Measurements from ENCODE around the gene IARS2. TPM values are rescaled to one million over a fixed set of nuclear protein-coding genes. Genes with fewer than 3 reads are reported as not detected.

Gene IARS2
- total and polyA plus RNA-seq, 4 experiments from 2014 or later = 46.0 to 88.8 (median 60.5) TPM

DNA sequence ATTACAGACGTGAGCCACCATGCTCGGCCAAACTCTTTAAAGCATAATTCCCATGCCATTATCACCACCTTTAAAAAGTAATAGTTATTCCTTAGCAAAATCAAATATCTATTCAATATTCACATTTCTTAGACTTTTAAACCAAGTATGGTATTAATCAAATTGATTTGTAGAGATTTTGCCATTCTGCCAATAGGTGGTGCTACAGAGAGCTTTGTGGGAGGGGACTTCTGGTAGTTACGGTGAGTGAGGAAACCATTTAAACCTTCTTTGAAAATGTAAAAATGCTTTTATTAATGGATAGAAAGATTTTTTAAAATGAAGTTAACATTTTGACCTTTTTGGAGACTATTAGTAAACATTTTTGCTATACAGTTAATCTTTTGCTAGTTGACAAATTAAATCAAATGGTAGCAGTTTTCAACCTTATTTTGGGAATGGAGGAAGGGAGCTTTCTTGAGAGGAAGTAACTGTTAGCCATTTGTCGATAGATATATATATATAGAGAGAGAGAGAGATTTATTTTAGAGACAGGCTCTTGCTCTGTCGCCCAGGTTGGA, 19.3 kb downstream of the IARS2 start:
- Histone ChIP-seq H3K27ac (ENCODE audit: low read depth, low read length) (no peak overlapping the region), H3K4me1 (ENCODE audit: insufficient read depth, low read length) (no peaks in the 10 kb centered on the region), H3K9me3 (ENCODE audit: control insufficient read depth in 1 of 2, low read length in 2 of 2) (no peaks in the 10 kb centered on the region), H3K36me3 (ENCODE audit: insufficient read depth, low read length) (peaks cover 24% of the 10 kb centered on the region), H3K27me3 (ENCODE audit: insufficient read depth, low read length) (no peaks in the 10 kb centered on the region), H3K4me3 (ENCODE audit: low read length in 2 of 2) (no peak overlapping the region)
- Mint-ChIP-seq H3K27me3 (no peaks in the 10 kb centered on the region), H3K36me3 (peaks cover 40 to 56% of the 10 kb centered on the region in 2 donors), H3K9me3 (no peaks in the 10 kb centered on the region), H3K4me1 (peaks cover 0 to 10% (median 4%) of the 10 kb centered on the region in 4 donors), H3K4me3 (peak overlapping the region in 5 of 8 donors; percentile 0 to 43 (median 22)), H3K27ac (peak overlapping the region in 6 of 7 donors; percentile 0 to 83 (median 36))
- ChIA-PET POLR2A (ENCODE audit: partially characterized antibody) (interaction anchor here (1.2 kb wide), 2 partner anchors 19 to 23 kb away, joined by 5 to 6 read pairs; partner anchors contain the start of genes BPNT1 and IARS2), CTCF (ENCODE audit: partially characterized antibody) (interaction anchor here (0.7 to 3.7 kb wide), 18 partner anchors 9 to 124 kb away, joined by 3 to 40 read pairs (median 3); partner anchors contain the start of gene BPNT1)
- intact Hi-C loops (cut with micrococcal nuclease) = no loop called here
- DNase-seq = peak; percentile 45 to 62 (median 51)

DNA sequence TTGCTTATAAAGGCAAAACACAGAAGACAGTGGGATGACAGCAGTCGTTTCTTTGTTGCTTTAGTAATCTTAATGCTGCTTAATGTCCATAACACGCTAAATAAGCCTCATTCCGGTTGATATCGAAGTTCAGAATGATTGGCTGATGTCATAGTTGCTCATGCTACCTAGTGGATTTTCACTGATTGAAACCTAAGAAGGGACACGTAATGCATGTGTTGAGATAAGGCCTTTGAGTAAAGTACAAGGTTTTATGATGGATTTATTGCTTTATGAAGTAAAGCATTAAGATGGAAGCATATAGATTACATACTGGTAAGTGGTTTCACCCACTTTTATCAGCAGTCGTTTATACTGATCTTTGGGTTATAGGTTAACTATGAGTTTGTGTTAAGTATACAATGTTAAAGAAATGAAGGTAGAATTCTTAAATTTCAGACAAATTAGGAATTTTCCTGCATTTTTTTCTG, 25.1 kb downstream of the IARS2 start:
- no peak overlapping the region for H3K4me3 ChIP-seq (ENCODE audit: low read length in 2 of 2)
- Mint-ChIP-seq H3K36me3 (peaks cover 19 to 40% of the 10 kb centered on the region in 2 donors), H3K4me3 (no peak overlapping the region), H3K27ac (peak overlapping the region in 1 of 7 donors; percentile 4), H3K27me3 (no peaks in the 10 kb centered on the region), H3K4me1 (peaks cover 4 to 10% (median 6%) of the 10 kb centered on the region in 4 donors), H3K9me3 (no peaks in the 10 kb centered on the region)
- H3K4me1 ChIP-seq (ENCODE audit: insufficient read depth, low read length) = no peaks in the 10 kb centered on the region
- H3K36me3 ChIP-seq (ENCODE audit: insufficient read depth, low read length) = peaks cover 16% of the 10 kb centered on the region
- no peaks in the 10 kb centered on the region for H3K27me3 ChIP-seq (ENCODE audit: insufficient read depth, low read length)
- no peak for DNase-seq
- POLR2A ChIA-PET (ENCODE audit: partially characterized antibody) = no interaction called here
- H3K27ac ChIP-seq (ENCODE audit: low read depth, low read length) = no peak overlapping the region
- intact Hi-C loops (cut with micrococcal nuclease) = no loop called here
- CTCF ChIA-PET (ENCODE audit: partially characterized antibody) = no interaction called here
- H3K9me3 ChIP-seq (ENCODE audit: control insufficient read depth in 1 of 2, low read length in 2 of 2) = no peaks in the 10 kb centered on the region

DNA sequence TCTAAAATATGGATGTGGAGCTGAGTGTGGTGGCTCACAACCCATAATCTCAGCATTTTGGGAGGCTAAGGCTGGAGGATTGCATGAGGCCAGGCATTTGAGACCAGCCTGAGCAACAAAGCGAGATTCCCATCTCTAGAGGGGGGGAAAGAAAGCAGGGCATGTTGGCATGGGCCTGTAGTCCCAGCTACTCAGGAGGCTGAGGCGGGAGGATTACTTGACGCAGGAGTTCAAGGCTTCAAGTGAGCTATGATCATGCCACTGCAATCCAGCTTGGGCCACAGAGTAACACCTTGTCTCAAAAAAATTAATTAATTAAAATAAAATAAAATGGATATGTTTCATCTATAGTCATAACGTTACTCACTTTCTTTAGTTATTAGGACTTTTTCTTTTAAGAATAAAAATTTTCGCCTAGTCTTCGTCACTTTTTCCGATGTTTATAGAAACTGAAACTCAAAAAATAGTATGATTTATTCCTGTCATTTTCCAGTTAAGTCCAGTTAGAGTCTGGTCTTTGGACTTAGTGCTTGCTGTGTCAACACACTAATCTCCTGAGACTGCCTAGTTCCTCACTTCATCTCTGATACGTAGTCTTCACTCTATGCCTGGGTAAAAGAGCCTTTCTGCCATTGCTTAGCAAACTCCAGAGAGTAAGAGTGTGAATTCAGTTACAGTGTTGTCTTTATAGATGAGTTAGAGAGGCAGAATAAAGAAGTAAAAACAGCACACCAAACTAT, 28.0 kb downstream of the IARS2 start:
- Mint-ChIP-seq H3K27ac (peak overlapping the region in 4 of 7 donors; percentile 43 to 61 (median 56)), H3K9me3 (no peaks in the 10 kb centered on the region), H3K36me3 (peaks cover 15 to 34% of the 10 kb centered on the region in 2 donors), H3K4me3 (peak overlapping the region in 2 of 8 donors; percentile 2 to 34), H3K4me1 (peaks cover 6 to 11% (median 8%) of the 10 kb centered on the region in 4 donors), H3K27me3 (no peaks in the 10 kb centered on the region)
- Histone ChIP-seq H3K36me3 (ENCODE audit: insufficient read depth, low read length) (peaks cover 6% of the 10 kb centered on the region), H3K27me3 (ENCODE audit: insufficient read depth, low read length) (no peaks in the 10 kb centered on the region), H3K4me1 (ENCODE audit: insufficient read depth, low read length) (no peaks in the 10 kb centered on the region), H3K27ac (ENCODE audit: low read depth, low read length) (no peak overlapping the region), H3K9me3 (ENCODE audit: control insufficient read depth in 1 of 2, low read length in 2 of 2) (no peaks in the 10 kb centered on the region), H3K4me3 (ENCODE audit: low read length in 2 of 2) (no peak overlapping the region)
- CTCF ChIA-PET (ENCODE audit: partially characterized antibody) = interaction anchor here (1.4 to 6.9 kb wide), 2 partner anchors 10 to 32 kb away, joined by 3 to 40 read pairs; no protein-coding TSS in a partner anchor
- POLR2A ChIA-PET (ENCODE audit: partially characterized antibody) = no interaction called here
- intact Hi-C loops (cut with micrococcal nuclease) = no loop called here
- DNase-seq = no peak

DNA sequence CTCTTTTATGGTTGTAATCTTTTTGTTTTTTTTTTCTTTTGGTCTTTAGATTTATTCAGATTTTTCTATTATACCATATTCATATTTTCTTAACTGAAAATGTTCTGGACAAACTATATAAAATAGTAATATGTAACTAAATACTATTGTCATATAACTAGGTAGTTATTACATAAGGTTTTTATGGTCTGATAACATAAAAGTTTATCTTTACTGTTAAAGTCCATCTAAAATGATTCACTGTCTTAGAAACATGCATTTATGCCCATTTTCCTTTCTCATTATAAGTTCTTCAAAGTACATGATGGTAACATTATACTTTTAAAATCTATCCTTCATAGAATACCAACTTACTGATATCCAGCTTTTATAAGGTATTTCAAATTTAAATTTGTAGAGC, 29.1 kb downstream of the IARS2 start:
- Histone ChIP-seq H3K4me1 (ENCODE audit: insufficient read depth, low read length) (no peaks in the 10 kb centered on the region), H3K27ac (ENCODE audit: low read depth, low read length) (no peak overlapping the region), H3K9me3 (ENCODE audit: control insufficient read depth in 1 of 2, low read length in 2 of 2) (no peaks in the 10 kb centered on the region), H3K4me3 (ENCODE audit: low read length in 2 of 2) (no peak overlapping the region), H3K36me3 (ENCODE audit: insufficient read depth, low read length) (peaks cover 6% of the 10 kb centered on the region), H3K27me3 (ENCODE audit: insufficient read depth, low read length) (no peaks in the 10 kb centered on the region)
- Mint-ChIP-seq H3K4me1 (peaks cover 6 to 11% (median 8%) of the 10 kb centered on the region in 4 donors), H3K27ac (no peak overlapping the region), H3K9me3 (no peaks in the 10 kb centered on the region), H3K27me3 (no peaks in the 10 kb centered on the region), H3K4me3 (no peak overlapping the region), H3K36me3 (peaks cover 25 to 38% of the 10 kb centered on the region in 2 donors)
- intact Hi-C loops (cut with micrococcal nuclease) = no loop called here
- ChIA-PET CTCF (ENCODE audit: partially characterized antibody) (interaction anchor here (6.9 kb wide), 1 partner anchor 11 kb away, joined by 40 read pairs; no protein-coding TSS in a partner anchor), POLR2A (ENCODE audit: partially characterized antibody) (no interaction called here)
- no peak for DNase-seq

DNA sequence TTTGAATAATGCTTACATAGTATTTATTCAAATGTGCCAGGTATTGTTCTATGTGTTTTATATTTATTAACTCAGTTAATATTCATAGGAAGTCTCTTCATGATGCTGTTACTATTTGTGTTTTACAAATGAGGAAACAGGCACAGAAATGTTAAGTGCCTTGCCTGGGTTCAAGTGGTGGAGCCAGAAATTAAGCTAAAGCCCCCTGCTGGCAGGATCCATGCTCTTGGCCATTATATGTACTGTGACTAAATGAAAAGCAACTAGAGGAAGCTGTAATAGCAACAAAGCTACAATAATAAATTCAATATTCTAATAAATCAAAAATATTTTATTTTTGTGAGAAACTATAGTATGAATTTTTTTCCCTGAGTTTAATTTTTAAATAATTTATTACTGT, 30.0 kb downstream of the IARS2 start:
- Mint-ChIP-seq H3K27ac (peak overlapping the region in 1 of 7 donors; percentile 37), H3K4me3 (no peak overlapping the region), H3K27me3 (no peaks in the 10 kb centered on the region), H3K4me1 (peaks cover 6 to 11% (median 8%) of the 10 kb centered on the region in 4 donors), H3K36me3 (peaks cover 32 to 45% of the 10 kb centered on the region in 2 donors), H3K9me3 (no peaks in the 10 kb centered on the region)
- POLR2A ChIA-PET (ENCODE audit: partially characterized antibody) = no interaction called here
- no peak overlapping the region for H3K4me3 ChIP-seq (ENCODE audit: low read length in 2 of 2)
- H3K4me1 ChIP-seq (ENCODE audit: insufficient read depth, low read length) = no peaks in the 10 kb centered on the region
- CTCF ChIA-PET (ENCODE audit: partially characterized antibody) = interaction anchor here (1.1 to 6.9 kb wide), 3 partner anchors 9 to 134 kb away, joined by 3 to 40 read pairs (median 4); no protein-coding TSS in a partner anchor
- H3K27me3 ChIP-seq (ENCODE audit: insufficient read depth, low read length) = no peaks in the 10 kb centered on the region
- intact Hi-C loops (cut with micrococcal nuclease) = no loop called here
- no peaks in the 10 kb centered on the region for H3K9me3 ChIP-seq (ENCODE audit: control insufficient read depth in 1 of 2, low read length in 2 of 2)
- peaks cover 11% of the 10 kb centered on the region for H3K36me3 ChIP-seq (ENCODE audit: insufficient read depth, low read length)
- DNase-seq = no peak
- no peak overlapping the region for H3K27ac ChIP-seq (ENCODE audit: low read depth, low read length)

DNA sequence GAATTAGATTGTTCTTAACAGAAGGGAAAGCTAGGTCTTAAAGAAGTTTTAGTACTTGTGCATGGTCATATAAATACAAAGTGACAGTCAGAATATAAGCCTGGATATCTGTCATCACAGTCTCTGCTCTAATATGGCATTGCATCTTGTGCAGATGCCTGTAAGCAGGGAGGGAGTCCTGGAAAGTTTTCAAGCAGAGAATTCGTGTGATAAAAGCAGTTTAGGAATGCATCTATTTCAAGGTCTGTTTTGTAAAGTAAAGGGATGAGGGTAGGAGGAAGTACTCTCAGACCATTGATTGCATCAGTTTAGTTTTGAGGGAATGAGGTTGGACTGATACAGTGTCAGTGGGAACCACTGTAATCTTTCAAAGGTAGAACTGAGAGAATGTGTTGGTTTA, 30.6 kb downstream of the IARS2 start:
- intact Hi-C loops (cut with micrococcal nuclease) = no loop called here
- Mint-ChIP-seq H3K27me3 (no peaks in the 10 kb centered on the region), H3K4me3 (no peak overlapping the region), H3K9me3 (no peaks in the 10 kb centered on the region), H3K27ac (peak overlapping the region in 3 of 7 donors; percentile 39 to 71 (median 54)), H3K4me1 (peaks cover 6 to 11% (median 7%) of the 10 kb centered on the region in 4 donors), H3K36me3 (peaks cover 35 to 49% of the 10 kb centered on the region in 2 donors)
- no peaks in the 10 kb centered on the region for H3K9me3 ChIP-seq (ENCODE audit: control insufficient read depth in 1 of 2, low read length in 2 of 2)
- DNase-seq = no peak
- ChIA-PET CTCF (ENCODE audit: partially characterized antibody) (interaction anchor here (1.1 to 6.9 kb wide), 3 partner anchors 10 to 135 kb away, joined by 3 to 40 read pairs (median 4); no protein-coding TSS in a partner anchor), POLR2A (ENCODE audit: partially characterized antibody) (no interaction called here)
- peaks cover 11% of the 10 kb centered on the region for H3K36me3 ChIP-seq (ENCODE audit: insufficient read depth, low read length)
- no peak overlapping the region for H3K4me3 ChIP-seq (ENCODE audit: low read length in 2 of 2)
- no peak overlapping the region for H3K27ac ChIP-seq (ENCODE audit: low read depth, low read length)
- H3K4me1 ChIP-seq (ENCODE audit: insufficient read depth, low read length) = no peaks in the 10 kb centered on the region
- no peaks in the 10 kb centered on the region for H3K27me3 ChIP-seq (ENCODE audit: insufficient read depth, low read length)

DNA sequence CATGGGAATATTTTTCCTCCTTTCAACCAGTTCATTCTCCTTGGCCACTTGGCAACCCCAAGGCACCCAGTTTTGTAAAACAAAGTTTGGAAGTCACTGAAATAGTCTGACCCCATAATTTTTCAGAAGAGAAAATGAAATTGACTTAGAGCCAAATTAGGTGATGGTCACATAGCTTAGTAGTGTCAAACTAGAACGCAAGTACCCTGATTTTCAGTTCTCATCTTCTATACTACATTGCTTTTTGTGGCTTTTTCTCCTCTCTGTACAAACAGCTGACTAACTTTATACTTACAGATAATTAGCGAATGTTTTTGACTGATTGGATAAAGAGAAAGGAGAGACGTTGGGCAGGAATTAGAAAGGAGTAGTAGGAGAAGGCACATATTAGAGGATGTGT, 33.1 kb downstream of the IARS2 start:
- H3K27me3 Mint-ChIP-seq = no peaks in the 10 kb centered on the region
- peak overlapping the region in 4 of 7 donors; percentile 22 to 81 (median 45) for H3K27ac Mint-ChIP-seq
- H3K4me3 ChIP-seq (ENCODE audit: low read length in 2 of 2) = no peak overlapping the region
- POLR2A ChIA-PET (ENCODE audit: partially characterized antibody) = no interaction called here
- H3K4me3 Mint-ChIP-seq = no peak overlapping the region
- no peaks in the 10 kb centered on the region for H3K9me3 Mint-ChIP-seq
- no peaks in the 10 kb centered on the region for H3K9me3 ChIP-seq (ENCODE audit: control insufficient read depth in 1 of 2, low read length in 2 of 2)
- no peak for DNase-seq
- peaks cover 8 to 15% (median 11%) of the 10 kb centered on the region in 4 donors for H3K4me1 Mint-ChIP-seq
- no peaks in the 10 kb centered on the region for H3K4me1 ChIP-seq (ENCODE audit: insufficient read depth, low read length)
- H3K36me3 Mint-ChIP-seq = peaks cover 46 to 62% of the 10 kb centered on the region in 2 donors
- intact Hi-C loops (cut with micrococcal nuclease) = no loop called here
- no peaks in the 10 kb centered on the region for H3K27me3 ChIP-seq (ENCODE audit: insufficient read depth, low read length)
- peaks cover 11% of the 10 kb centered on the region for H3K36me3 ChIP-seq (ENCODE audit: insufficient read depth, low read length)
- H3K27ac ChIP-seq (ENCODE audit: low read depth, low read length) = no peak overlapping the region
- CTCF ChIA-PET (ENCODE audit: partially characterized antibody) = interaction anchor here (6.9 kb wide), 1 partner anchor 15 kb away, joined by 40 read pairs; no protein-coding TSS in a partner anchor
